ENCODE data around the gene PRKAR1B.

- TF ChIP-seq CTCF (IDR thresholded peaks at IDR 0.05) = no peak
- TF ChIP-seq REST (IDR thresholded peaks at IDR 0.05; ENCODE audit: insufficient read depth in 1 of 2, low read depth in 2 of 2, low read length in 1 of 2) = no peak
Observed at GRCh38 chr7:723541-723940, 3.5 kb downstream of the PRKAR1B start.
